GM20431 (cell line): ENCODE results near the gene ZXDC.

Source experiments
- in situ Hi-C: fragments of 300-500 bp; cut with MseI, MboI; formaldehyde crosslinking; loops from one replicate; pipeline ENCODE4 v1.15.0; 2020; ENCODE audit warnings: low sequenced_read_pairs; ENCODE audit not compliant: unreplicated experiment

ZXDC gene

GRCh38 chr3:126511291-126511690, 35.6 kb upstream of the ZXDC start:
- in situ Hi-C loops = no loop called here

DNA sequence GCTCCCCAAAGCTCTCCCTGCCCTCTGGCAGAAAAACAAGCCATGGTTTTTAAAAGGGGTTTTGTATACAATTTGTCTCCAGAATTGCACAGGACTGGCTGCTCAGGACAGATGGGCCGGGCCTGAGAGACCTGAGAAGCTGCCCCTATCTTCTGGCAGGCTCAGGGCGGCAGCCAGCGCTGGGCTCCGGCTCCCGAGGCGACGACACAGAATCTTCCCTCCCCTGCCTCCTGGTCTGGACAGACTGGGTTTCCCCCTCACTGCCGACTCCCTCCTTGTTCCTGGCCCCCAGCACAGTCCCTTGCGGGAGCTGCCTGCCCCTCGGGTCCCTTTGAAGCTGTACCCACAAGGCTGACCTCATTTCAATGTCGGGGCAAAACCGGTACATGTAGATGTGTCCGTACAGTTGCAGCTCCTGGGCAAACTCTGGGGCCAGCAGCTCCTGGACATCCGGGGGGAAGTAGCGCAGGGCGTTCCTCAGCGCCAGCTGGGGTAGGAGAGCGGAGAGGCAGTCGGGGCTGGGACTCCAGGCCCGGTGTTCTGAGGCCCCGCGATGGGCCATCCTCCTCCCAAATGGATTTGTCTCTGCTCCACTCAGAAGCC, 34.7 kb upstream of the ZXDC start:
- in situ Hi-C loops = no loop called here

GRCh38 chr3:126509597-126510307, 34.1 kb upstream of the ZXDC start:
- in situ Hi-C loops = no loop called here

GRCh38 chr3:126508564-126508964, 32.9 kb upstream of the ZXDC start:
- in situ Hi-C loops = no loop called here

DNA sequence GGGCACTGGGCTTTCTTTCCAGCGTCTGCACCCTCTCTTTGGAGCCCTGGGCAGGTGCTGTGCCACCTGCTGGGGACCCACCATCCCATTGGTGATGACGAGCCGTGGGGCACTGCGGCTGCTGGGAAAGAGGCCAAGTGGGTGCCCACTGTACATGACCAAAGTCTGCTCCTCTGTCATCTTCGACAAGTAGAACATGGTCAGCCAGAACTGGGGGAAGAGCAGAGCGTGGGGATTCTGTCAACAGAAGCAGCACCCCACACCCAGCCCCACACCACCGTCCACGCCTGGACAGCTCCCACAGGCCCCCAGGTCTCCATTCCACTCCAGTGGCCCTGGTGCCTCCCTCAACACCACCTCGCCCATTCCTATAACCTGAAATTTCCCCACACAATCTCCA, 32.2 kb upstream of the ZXDC start:
- in situ Hi-C loops = no loop called here

GRCh38 chr3:126503701-126504100, 28.0 kb upstream of the ZXDC start:
- in situ Hi-C loops = no loop called here

DNA sequence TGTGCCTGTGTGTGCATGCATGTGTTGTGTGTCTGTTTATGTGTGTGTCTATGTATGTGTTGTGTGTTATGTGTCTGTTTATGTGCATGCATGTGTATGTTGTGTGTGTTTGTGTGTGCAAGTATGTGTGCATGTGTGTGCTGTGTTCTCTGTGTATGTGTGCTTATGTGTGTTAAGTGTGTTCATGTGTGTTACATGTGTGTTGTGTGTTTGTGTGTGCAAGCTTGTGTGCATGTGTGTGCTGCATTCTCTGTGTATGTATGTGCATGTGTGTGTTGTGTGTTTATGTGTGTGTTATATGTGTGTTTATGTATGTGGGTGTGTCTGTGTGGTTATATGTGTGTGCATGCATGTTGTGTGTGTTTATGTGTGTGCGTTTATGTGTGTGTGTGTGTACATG, 27.0 kb upstream of the ZXDC start:
- in situ Hi-C loops = no loop called here

DNA sequence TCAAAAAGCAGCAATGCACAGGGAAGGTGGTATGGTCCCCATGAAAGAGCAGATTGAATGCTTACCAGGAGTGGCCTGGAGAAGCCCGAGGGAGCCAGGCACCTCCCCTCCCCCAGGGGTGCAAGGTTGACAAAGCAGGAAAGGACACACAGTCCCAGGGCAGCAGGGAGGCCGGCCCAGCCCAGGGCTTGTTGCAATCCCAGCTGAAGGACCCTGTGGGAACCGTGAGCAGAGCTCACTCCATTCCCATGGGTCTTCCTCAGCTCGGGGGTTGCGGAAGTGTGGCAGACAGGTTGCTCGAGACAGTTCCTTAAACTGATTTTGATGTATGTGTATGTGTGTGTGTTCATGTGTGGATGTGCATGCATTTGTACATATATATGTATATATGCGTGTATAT, 26.0 kb upstream of the ZXDC start:
- in situ Hi-C loops = no loop called here

DNA sequence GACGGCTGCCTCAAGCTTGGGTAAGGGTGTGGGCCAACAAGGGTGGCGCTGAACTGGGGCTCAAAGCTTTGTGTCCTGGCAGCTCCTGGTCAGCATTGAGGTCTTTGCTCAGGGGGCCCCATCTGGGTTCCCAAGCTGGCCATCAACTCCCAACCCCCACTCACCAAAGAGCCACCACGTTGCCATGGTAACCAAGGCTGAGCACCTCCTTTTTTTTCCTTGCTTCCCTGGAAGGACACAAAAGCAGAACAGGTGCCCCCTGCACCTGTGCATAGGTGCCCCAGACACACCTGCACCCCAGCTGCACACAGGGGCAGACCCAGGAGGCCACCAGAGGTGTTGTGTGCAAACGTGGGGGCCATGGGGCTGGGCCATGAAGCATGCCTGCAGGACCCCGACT, 25.4 kb upstream of the ZXDC start:
- in situ Hi-C loops = no loop called here

GRCh38 chr3:126500016-126500415, 24.3 kb upstream of the ZXDC start:
- in situ Hi-C loops = no loop called here

- in situ Hi-C loops = no loop called here
Observed at GRCh38 chr3:126499401-126499800, 23.7 kb upstream of the ZXDC start.

- in situ Hi-C loops = no loop called here
Observed at GRCh38 chr3:126498929-126499328, 23.2 kb upstream of the ZXDC start.

GRCh38 chr3:126498461-126498860, 22.8 kb upstream of the ZXDC start:
- in situ Hi-C loops = no loop called here

- in situ Hi-C loops = no loop called here
Observed at GRCh38 chr3:126497956-126498355, 22.3 kb upstream of the ZXDC start.

- in situ Hi-C loops = no loop called here
Observed at GRCh38 chr3:126496894-126497850, 21.5 kb upstream of the ZXDC start.

GRCh38 chr3:126495786-126496185, 20.1 kb upstream of the ZXDC start:
- in situ Hi-C loops = no loop called here

- in situ Hi-C loops = no loop called here
Observed at GRCh38 chr3:126494970-126495230, 19.2 kb upstream of the ZXDC start.

- in situ Hi-C loops = no loop called here
Observed at GRCh38 chr3:126494204-126494969, 18.7 kb upstream of the ZXDC start.

DNA sequence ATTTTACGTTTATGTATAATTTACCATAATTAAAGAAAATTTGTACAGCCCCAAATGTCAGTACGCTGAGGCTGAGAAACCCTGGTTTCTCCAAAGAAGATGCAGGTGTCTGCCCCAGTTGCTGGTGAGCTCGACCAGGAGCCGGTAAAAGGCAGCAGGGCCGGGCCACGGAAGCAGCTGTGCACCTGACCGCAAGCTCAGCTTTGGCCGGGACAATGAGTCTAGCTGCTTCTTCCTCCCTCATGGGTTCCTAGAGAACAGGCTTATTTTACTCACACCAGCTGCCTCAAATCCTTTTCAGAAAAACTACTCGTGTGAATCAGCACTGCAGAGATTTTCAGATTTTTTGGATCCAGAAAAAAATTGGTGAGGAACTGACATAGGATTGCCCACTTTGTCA, 18.0 kb upstream of the ZXDC start:
- in situ Hi-C loops = no loop called here

GRCh38 chr3:126493051-126493450, 17.4 kb upstream of the ZXDC start:
- in situ Hi-C loops = no loop called here
